NCI-H2029 (cell line): Measurements from ENCODE around the gene DGCR8.

Experiments used
- DNase-seq: peaks from one replicate; lab custom pipeline; 2025; lab: John Stamatoyannopoulos, UW

The DGCR8 gene

GRCh38 chr22:20052309-20053259, 27.5 kb upstream of the DGCR8 start:
- no peak for DNase-seq

GRCh38 chr22:20053407-20054033, 26.5 kb upstream of the DGCR8 start:
- no peak for DNase-seq

- no peak for DNase-seq
Observed at GRCh38 chr22:20054034-20054427, 26.0 kb upstream of the DGCR8 start.

- DNase-seq, result no peak
Observed at GRCh38 chr22:20054485-20054884, 25.6 kb upstream of the DGCR8 start.

GRCh38 chr22:20055144-20055543, 24.9 kb upstream of the DGCR8 start:
- no peak for DNase-seq

- no peak for DNase-seq
Observed at GRCh38 chr22:20055654-20056053, 24.4 kb upstream of the DGCR8 start.

- no peak for DNase-seq
Observed at GRCh38 chr22:20056161-20056560, 23.9 kb upstream of the DGCR8 start.

- DNase-seq, result no peak
Observed at GRCh38 chr22:20056696-20057386, 23.2 kb upstream of the DGCR8 start.

- no peak for DNase-seq
Observed at GRCh38 chr22:20057596-20058268, 22.3 kb upstream of the DGCR8 start.

GRCh38 chr22:20058989-20059770, 20.9 kb upstream of the DGCR8 start:
- no peak for DNase-seq

- DNase-seq, result no peak
Observed at GRCh38 chr22:20060700-20061480, 19.2 kb upstream of the DGCR8 start.

GRCh38 chr22:20061481-20061861, 18.6 kb upstream of the DGCR8 start:
- DNase-seq, result no peak

- no peak for DNase-seq
Observed at GRCh38 chr22:20062043-20062765, 17.8 kb upstream of the DGCR8 start.

GRCh38 chr22:20062766-20063083, 17.3 kb upstream of the DGCR8 start:
- no peak for DNase-seq

- no peak for DNase-seq
Observed at GRCh38 chr22:20063271-20064139, 16.5 kb upstream of the DGCR8 start.

GRCh38 chr22:20064140-20064480, 15.9 kb upstream of the DGCR8 start:
- DNase-seq, result no peak

- DNase-seq, result no peak
Observed at GRCh38 chr22:20064545-20065262, 15.3 kb upstream of the DGCR8 start.

GRCh38 chr22:20065896-20066616, 14.0 kb upstream of the DGCR8 start:
- no peak for DNase-seq
